Measurements from ENCODE around the gene STN1.

STN1 gene

GRCh38 chr10:103919648-103920025, 1.7 kb upstream of the STN1 start:
- DNase-seq (ENCODE audit: extremely low read depth, insufficient read length): no peak
- TF ChIP-seq, protein P1, sequence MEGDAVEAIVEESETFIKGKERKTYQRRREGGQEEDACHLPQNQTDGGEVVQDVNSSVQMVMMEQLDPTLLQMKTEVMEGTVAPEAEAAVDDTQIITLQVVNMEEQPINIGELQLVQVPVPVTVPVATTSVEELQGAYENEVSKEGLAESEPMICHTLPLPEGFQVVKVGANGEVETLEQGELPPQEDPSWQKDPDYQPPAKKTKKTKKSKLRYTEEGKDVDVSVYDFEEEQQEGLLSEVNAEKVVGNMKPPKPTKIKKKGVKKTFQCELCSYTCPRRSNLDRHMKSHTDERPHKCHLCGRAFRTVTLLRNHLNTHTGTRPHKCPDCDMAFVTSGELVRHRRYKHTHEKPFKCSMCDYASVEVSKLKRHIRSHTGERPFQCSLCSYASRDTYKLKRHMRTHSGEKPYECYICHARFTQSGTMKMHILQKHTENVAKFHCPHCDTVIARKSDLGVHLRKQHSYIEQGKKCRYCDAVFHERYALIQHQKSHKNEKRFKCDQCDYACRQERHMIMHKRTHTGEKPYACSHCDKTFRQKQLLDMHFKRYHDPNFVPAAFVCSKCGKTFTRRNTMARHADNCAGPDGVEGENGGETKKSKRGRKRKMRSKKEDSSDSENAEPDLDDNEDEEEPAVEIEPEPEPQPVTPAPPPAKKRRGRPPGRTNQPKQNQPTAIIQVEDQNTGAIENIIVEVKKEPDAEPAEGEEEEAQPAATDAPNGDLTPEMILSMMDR (IDR thresholded peaks at IDR 0.05; ENCODE audit: insufficient read depth, low read length, poor library complexity, severe bottlenecking): no peak
- Histone ChIP-seq H3K4me3 (replicated peaks; ENCODE audit: low read depth, low read length) (no peak overlapping the region), H3K27me3 (replicated peaks; ENCODE audit: control insufficient read depth, insufficient read depth, low read length) (no peaks in the 10 kb centered on the region), H3K36me3 (ENCODE audit: control insufficient read depth, insufficient read depth, low read length) (no peaks in the 10 kb centered on the region)

GRCh38 chr10:103917302-103918052, 507 bp downstream of the STN1 start:
- TF ChIP-seq, protein P1 (IDR thresholded peaks at IDR 0.05; ENCODE audit: insufficient read depth, low read length, poor library complexity, severe bottlenecking): no peak
- peak overlapping the region; percentile 80 for H3K4me3 ChIP-seq (replicated peaks; ENCODE audit: low read depth, low read length)
- DNase-seq (ENCODE audit: extremely low read depth, insufficient read length): no peak
- no peaks in the 10 kb centered on the region for H3K36me3 ChIP-seq (ENCODE audit: control insufficient read depth, insufficient read depth, low read length)
- no peaks in the 10 kb centered on the region for H3K27me3 ChIP-seq (replicated peaks; ENCODE audit: control insufficient read depth, insufficient read depth, low read length)

DNA sequence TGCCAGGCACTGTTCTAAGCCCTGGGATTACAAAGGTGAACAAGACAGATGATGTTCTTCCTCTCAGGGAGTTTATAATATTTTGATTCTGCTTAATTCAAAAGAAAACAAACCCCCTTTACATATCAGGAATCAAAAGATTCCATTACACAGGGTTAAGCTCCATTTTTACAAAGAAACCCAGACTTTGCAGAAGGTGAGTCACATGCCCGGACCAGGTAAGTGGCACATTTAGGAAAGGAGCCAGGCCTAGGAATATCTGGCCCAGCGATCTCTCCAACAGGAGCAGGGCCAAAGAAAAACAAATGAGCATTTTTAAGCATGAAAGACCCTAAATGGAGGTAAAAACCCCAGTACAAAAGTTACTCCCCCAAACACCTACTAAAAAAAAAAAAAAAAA, 1.1 kb downstream of the STN1 start:
- TF ChIP-seq, protein P1 (IDR thresholded peaks at IDR 0.05; ENCODE audit: insufficient read depth, low read length, poor library complexity, severe bottlenecking): no peak
- H3K36me3 ChIP-seq (ENCODE audit: control insufficient read depth, insufficient read depth, low read length): no peaks in the 10 kb centered on the region
- no peaks in the 10 kb centered on the region for H3K27me3 ChIP-seq (replicated peaks; ENCODE audit: control insufficient read depth, insufficient read depth, low read length)
- no peak for DNase-seq (ENCODE audit: extremely low read depth, insufficient read length)
- peak overlapping the region; percentile 80 for H3K4me3 ChIP-seq (replicated peaks; ENCODE audit: low read depth, low read length)

DNA sequence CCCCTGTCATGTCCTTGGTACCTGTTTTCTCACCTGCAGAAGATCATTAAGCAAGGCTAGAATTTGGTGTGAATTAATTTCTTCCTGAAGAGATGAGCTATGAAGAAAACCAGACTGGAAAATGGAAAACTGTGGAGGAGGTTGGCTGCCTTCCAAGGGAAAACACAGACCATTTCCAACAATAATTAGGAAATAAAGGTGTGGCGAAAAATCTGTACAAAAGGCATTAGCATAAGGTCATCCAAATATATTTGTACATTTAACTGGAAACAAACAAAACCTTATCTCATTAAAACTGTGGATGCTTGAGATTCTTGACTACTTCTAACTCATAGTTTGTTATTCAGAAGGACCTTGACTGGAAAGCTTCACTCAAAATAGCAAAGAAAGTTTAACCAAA, 1.7 kb downstream of the STN1 start:
- no peaks in the 10 kb centered on the region for H3K36me3 ChIP-seq (ENCODE audit: control insufficient read depth, insufficient read depth, low read length)
- H3K4me3 ChIP-seq (replicated peaks; ENCODE audit: low read depth, low read length): peak overlapping the region; percentile 37
- DNase-seq (ENCODE audit: extremely low read depth, insufficient read length): no peak
- TF ChIP-seq, protein P1 (IDR thresholded peaks at IDR 0.05; ENCODE audit: insufficient read depth, low read length, poor library complexity, severe bottlenecking): no peak
- H3K27me3 ChIP-seq (replicated peaks; ENCODE audit: control insufficient read depth, insufficient read depth, low read length): no peaks in the 10 kb centered on the region

GRCh38 chr10:103915796-103916195, 2.2 kb downstream of the STN1 start:
- Histone ChIP-seq H3K36me3 (ENCODE audit: control insufficient read depth, insufficient read depth, low read length) (no peaks in the 10 kb centered on the region), H3K27me3 (replicated peaks; ENCODE audit: control insufficient read depth, insufficient read depth, low read length) (no peaks in the 10 kb centered on the region), H3K4me3 (replicated peaks; ENCODE audit: low read depth, low read length) (peak overlapping the region; percentile 37)
- TF ChIP-seq, protein P1 (IDR thresholded peaks at IDR 0.05; ENCODE audit: insufficient read depth, low read length, poor library complexity, severe bottlenecking): no peak
- no peak for DNase-seq (ENCODE audit: extremely low read depth, insufficient read length)
